ENCODE results near the gene GRK1. TPM values are rescaled to one million over a fixed set of nuclear protein-coding genes. Genes with fewer than 3 reads are reported as not detected.

The GRK1 gene
- total RNA-seq, 1 experiment from 2014 or later: not detected

- Histone ChIP-seq H3K36me3 (ENCODE audit: low read depth) (no peaks in the 10 kb centered on the region), H3K27me3 (ENCODE audit: insufficient read depth, low read depth) (peaks cover 60% of the 10 kb centered on the region), H3K9me2 (ENCODE audit: insufficient read depth) (no peaks in the 10 kb centered on the region), H3K27ac (no peak overlapping the region), H3K79me2 (ENCODE audit: low read depth) (no peaks in the 10 kb centered on the region), H2AFZ (no peak overlapping the region), H3K4me3 (no peak overlapping the region), H3K9me3 (ENCODE audit: insufficient read depth, low read depth) (peaks cover 7% of the 10 kb centered on the region; the same call in 1 of the 2 replicates), H3F3A (ENCODE audit: insufficient read depth, low read depth) (peaks cover 29% of the 10 kb centered on the region), H4K20me1 (ENCODE audit: insufficient read depth) (no peaks in the 10 kb centered on the region), H3K4me2 (no peak overlapping the region), H3K4me1 (replicated peaks; ENCODE audit: insufficient read depth) (no peaks in the 10 kb centered on the region)
- TF ChIP-seq CTCF (conservative IDR thresholded peaks at IDR 0.05) (no peak; the same call in 1 of the 2 replicates), EZH2 (IDR thresholded peaks at IDR 0.05; ENCODE audit: low read depth) (no peak)
- intact Hi-C loops (cut with micrococcal nuclease; ENCODE audit: unreplicated experiment): no loop called here
- POLR2A ChIA-PET (ENCODE audit: unreplicated experiment): no interaction called here
- CTCF ChIA-PET: no interaction called here
- no peak for DNase-seq
- no TSS peak for BruUV-seq (replicated peaks)
Measured at GRCh38 chr13:113730831-113731191, 63.8 kb downstream of the GRK1 start.

- Histone ChIP-seq H3K9me3 (ENCODE audit: insufficient read depth, low read depth) (peaks cover 7% of the 10 kb centered on the region; the same call in 1 of the 2 replicates), H2AFZ (no peak overlapping the region), H3K27me3 (ENCODE audit: insufficient read depth, low read depth) (peaks cover 67% of the 10 kb centered on the region), H3K9me2 (ENCODE audit: insufficient read depth) (no peaks in the 10 kb centered on the region), H3K27ac (no peak overlapping the region), H3K4me3 (no peak overlapping the region), H3F3A (ENCODE audit: insufficient read depth, low read depth) (peaks cover 29% of the 10 kb centered on the region), H4K20me1 (ENCODE audit: insufficient read depth) (no peaks in the 10 kb centered on the region), H3K79me2 (ENCODE audit: low read depth) (no peaks in the 10 kb centered on the region), H3K36me3 (ENCODE audit: low read depth) (no peaks in the 10 kb centered on the region), H3K4me1 (replicated peaks; ENCODE audit: insufficient read depth) (no peaks in the 10 kb centered on the region), H3K4me2 (no peak overlapping the region)
- TF ChIP-seq EZH2 (IDR thresholded peaks at IDR 0.05; ENCODE audit: low read depth) (no peak), CTCF (conservative IDR thresholded peaks at IDR 0.05) (no peak; the same call in 1 of the 2 replicates)
- ChIA-PET POLR2A (ENCODE audit: unreplicated experiment) (no interaction called here), CTCF (interaction anchor here (0.7 kb wide), 1 partner anchor 214 kb away, joined by 3 read pairs; no protein-coding TSS in a partner anchor)
- no peak for DNase-seq
- no TSS peak for BruUV-seq (replicated peaks)
- intact Hi-C loops (cut with micrococcal nuclease; ENCODE audit: unreplicated experiment): no loop called here
Measured at GRCh38 chr13:113731192-113732175, 64.5 kb downstream of the GRK1 start.

GRCh38 chr13:113732176-113732960, 65.3 kb downstream of the GRK1 start:
- Histone ChIP-seq H3K4me1 (replicated peaks; ENCODE audit: insufficient read depth) (no peaks in the 10 kb centered on the region), H3K9me2 (ENCODE audit: insufficient read depth) (no peaks in the 10 kb centered on the region), H3F3A (ENCODE audit: insufficient read depth, low read depth) (peaks cover 24% of the 10 kb centered on the region), H3K79me2 (ENCODE audit: low read depth) (no peaks in the 10 kb centered on the region), H3K4me2 (no peak overlapping the region), H3K27me3 (ENCODE audit: insufficient read depth, low read depth) (peaks cover 76% of the 10 kb centered on the region), H2AFZ (no peak overlapping the region), H3K9me3 (ENCODE audit: insufficient read depth, low read depth) (peaks cover 7% of the 10 kb centered on the region; the same call in 1 of the 2 replicates), H3K27ac (no peak overlapping the region), H3K4me3 (no peak overlapping the region), H4K20me1 (ENCODE audit: insufficient read depth) (no peaks in the 10 kb centered on the region), H3K36me3 (ENCODE audit: low read depth) (no peaks in the 10 kb centered on the region)
- no TSS peak for BruUV-seq (replicated peaks)
- DNase-seq: no peak
- CTCF ChIA-PET: interaction anchor here (0.7 kb wide), 1 partner anchor 213 kb away, joined by 3 read pairs; no protein-coding TSS in a partner anchor
- intact Hi-C loops (cut with micrococcal nuclease; ENCODE audit: unreplicated experiment): no loop called here
- TF ChIP-seq CTCF (conservative IDR thresholded peaks at IDR 0.05) (no peak), EZH2 (IDR thresholded peaks at IDR 0.05; ENCODE audit: low read depth) (no peak)
- POLR2A ChIA-PET (ENCODE audit: unreplicated experiment): no interaction called here
